ENCODE results near the gene JAK2. TPM values are rescaled to one million over a fixed set of nuclear protein-coding genes. Genes with fewer than 3 reads are reported as not detected.

JAK2 gene
- total and polyA plus RNA-seq, 4 donors, result 13.5 to 39.7 (median 21.4) TPM

Other genes starting within 250 kb of the JAK2 start
- gene AK3, start 244.1 kb upstream of the JAK2 start, total RNA-seq, result 10 to 100 TPM; 52.2 to 58.1 TPM
- gene AK3, start 244.1 kb upstream of the JAK2 start, polyA plus RNA-seq (ENCODE audit: insufficient read length in 2 of 2), result 10 to 100 TPM; 58.8 to 59.3 TPM
- 10 to 100 TPM; 29.2 to 32.0 TPM for gene RCL1, start 192.3 kb upstream of the JAK2 start, total RNA-seq
- gene RCL1, start 192.3 kb upstream of the JAK2 start, polyA plus RNA-seq (ENCODE audit: insufficient read length in 2 of 2), result 10 to 100 TPM; 14.3 to 16.0 TPM
- not detected for gene INSL6, start 200.4 kb downstream of the JAK2 start, total RNA-seq
- gene INSL6, start 200.4 kb downstream of the JAK2 start, polyA plus RNA-seq (ENCODE audit: insufficient read length in 2 of 2), result under 1 TPM; 0.35 to 0.55 TPM
- gene INSL4, start 246.1 kb downstream of the JAK2 start, total RNA-seq, result not detected
- not detected for gene INSL4, start 246.1 kb downstream of the JAK2 start, polyA plus RNA-seq (ENCODE audit: insufficient read length in 2 of 2)